Dermis lymphatic vessel endothelial cell (primary cell): Measurements from ENCODE around the gene ZNF285. TPM values are rescaled to one million over a fixed set of nuclear protein-coding genes. Genes with fewer than 3 reads are reported as not detected.

Source experiments
- total RNA-seq: library from RNA; depleted of rRNA; stranded (reverse); fragments of >200 nt; gene quantifications from 2 replicates; pipeline ENCODE4 v1.2.1, GENCODE V29; 2014

The ZNF285 gene
- total RNA-seq = 1.5 TPM in 2 replicates

DNA sequence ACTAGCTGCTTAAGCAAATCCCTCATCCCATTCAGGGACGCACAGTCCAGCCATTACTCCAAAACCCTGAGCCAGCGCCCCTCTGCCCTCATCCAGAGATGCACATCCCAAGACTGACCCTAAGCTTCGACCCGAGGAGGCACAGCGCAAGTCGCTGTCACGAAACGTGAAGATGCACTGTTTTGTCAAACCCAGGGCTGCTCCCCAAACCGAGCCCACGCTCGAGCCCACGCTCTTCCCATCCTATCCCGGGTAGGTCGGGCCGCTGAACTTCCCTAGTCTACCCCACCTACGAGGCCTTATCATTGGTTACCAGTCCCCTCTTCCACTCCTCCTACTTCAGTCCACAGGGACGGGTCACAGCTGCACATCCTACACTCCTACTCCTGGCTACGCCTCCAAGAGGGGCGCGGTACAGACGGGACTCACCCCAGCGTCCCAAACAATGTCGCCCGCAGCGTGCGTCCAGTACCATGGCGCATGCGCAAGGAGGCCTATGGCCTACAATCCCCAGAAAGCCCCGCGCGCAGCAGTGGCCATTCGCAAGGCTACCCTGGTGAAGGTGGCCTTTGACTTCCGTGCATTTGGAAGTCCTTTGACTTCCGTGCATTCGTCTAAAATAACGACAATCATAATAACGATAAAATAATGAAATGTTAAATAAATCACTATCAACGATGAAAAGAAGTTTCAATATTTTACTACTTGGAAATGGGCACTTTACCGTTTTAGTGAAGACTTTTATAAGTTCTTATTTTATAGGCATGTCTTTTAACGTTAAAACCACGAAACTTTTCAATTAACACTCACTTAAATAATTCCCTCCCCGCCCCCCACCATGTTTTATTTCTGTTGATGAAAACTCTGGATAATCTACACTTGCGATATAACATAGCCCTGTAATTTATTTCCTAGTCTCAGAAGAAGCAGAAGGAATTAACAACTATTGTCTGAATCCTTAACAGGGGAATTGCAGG is at the start of gene ZNF285:
ZNF285 (minus strand) TSS at position 470 of the 977 bp plus-strand sequence. CDS start 4,395 bp downstream, outside the sequence.

DNA sequence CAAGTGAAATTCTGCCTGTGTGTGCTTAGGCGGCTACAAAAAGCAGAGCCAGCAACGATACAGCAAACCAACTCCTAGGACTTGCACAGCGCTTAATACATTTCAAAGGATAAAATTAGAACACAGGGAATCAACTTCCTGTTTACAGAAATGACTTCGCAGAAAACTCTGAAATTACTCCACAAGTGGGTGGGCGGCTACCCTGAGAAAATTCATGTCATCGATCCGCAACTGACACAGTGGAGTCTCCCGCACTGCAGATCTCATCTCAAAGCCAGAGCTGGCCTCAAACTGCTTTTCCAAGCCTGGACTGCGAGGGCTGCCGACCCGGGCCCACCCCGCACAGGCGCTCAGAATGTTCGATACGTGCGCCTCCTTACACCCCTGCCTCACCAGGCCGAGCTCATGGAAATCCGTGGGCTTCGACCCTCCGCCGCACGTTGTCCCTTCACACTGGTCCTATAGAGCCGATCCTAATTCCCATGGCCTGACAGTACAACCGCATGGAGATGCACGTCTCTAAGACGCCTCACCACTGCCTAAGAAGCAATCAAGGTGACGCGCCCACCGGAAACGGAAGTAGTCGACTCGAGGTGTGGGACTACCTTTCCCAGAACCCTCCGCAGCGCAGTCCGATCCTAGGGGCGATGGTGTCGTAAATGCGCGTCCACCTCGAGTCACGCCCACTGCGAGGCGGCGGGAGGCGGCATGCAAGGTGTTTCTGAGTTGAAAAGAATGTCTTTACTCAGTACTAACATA is 46.7 kb upstream of the ZNF285 start, which contains the start of gene ZNF229:
ZNF229 (minus strand) TSS at position 557 of the 759 bp plus-strand sequence. CDS start 5,625 bp downstream, outside the sequence.

DNA sequence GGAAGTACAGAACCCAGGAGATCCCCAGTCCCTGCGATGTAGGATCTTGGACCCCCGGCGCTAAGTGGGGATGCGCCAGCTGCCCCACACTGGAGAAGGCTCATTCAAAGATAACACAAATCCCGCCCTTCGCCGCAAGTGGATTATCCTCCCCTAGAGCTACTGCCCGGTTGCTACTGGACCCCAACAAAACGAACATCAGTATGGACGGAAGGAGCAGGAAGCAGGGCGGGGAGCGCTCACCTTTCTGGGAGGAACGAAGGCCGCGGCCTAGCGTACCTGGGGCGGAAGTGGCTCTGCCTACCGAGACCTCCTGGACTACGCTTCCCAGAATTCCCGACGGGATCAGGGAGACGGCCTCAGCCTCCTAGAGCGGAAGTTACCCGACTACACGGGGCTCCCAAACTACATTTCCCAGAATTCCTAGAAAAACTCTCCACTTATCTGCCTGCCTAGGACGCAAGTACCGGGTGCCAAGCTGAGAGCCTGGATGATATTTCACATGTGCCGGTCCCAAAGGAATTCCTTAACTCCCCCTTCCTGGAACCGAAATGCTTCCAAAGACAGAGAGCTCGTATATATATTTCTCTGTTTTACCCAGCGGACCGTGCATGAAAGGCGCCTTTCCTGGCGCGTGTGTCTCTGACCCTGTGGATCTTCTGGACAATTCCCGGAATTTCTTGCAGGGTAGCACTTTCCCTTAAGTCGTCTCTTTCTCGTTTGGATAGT is 44.9 kb downstream of the ZNF285 start, which contains the start of gene ZNF112:
ZNF112 (minus strand) TSS at position 298 of the 729 bp plus-strand sequence. CDS start 16,141 bp downstream, outside the sequence.

Other genes starting within 250 kb of the ZNF285 start
- gene ZNF226, start 236.5 kb downstream of the ZNF285 start, total RNA-seq = 14.1 and 15.7 TPM in 2 replicates
- 16.9 and 24.7 TPM in 2 replicates for gene ZNF227, start 189.1 kb downstream of the ZNF285 start, total RNA-seq
- 0.95 and 2.0 TPM in 2 replicates for gene ZNF233, start 141.7 kb downstream of the ZNF285 start, total RNA-seq
- 6.7 and 8.2 TPM in 2 replicates for gene ZNF235, start 96.6 kb downstream of the ZNF285 start, total RNA-seq
- 6.1 and 8.9 TPM in 2 replicates for gene ZNF112, start 44.9 kb downstream of the ZNF285 start, total RNA-seq
- gene ZNF229, start 46.9 kb upstream of the ZNF285 start, total RNA-seq = 1.5 and 5.4 TPM in 2 replicates
- gene ZNF180, start 98.9 kb upstream of the ZNF285 start, total RNA-seq = 7.5 and 7.6 TPM in 2 replicates
- gene CEACAM20, start 128.1 kb upstream of the ZNF285 start, total RNA-seq = not detected in 2 replicates
- 0.11 TPM in 1 of 2 replicates, not detected in the other for gene IGSF23, start 212.0 kb upstream of the ZNF285 start, total RNA-seq
- gene PVR, start 242.3 kb upstream of the ZNF285 start, total RNA-seq = 25.3 and 58.1 TPM in 2 replicates